Limb (tissue), 2 donors: ENCODE data around the gene ZP1.
"Not testable (repeated sequence)": the region's sequence is repeated elsewhere in the genome, so short reads cannot be mapped to it uniquely, and the experiment has no call there.

Experiments used
- DNase-seq, 2 donors: peaks; one replicate each; pipeline ENCODE4 v3.0.0-alpha.2; 2016; ENCODE audit errors: extremely low spot score in 2 of 2

Gene ZP1

DNA sequence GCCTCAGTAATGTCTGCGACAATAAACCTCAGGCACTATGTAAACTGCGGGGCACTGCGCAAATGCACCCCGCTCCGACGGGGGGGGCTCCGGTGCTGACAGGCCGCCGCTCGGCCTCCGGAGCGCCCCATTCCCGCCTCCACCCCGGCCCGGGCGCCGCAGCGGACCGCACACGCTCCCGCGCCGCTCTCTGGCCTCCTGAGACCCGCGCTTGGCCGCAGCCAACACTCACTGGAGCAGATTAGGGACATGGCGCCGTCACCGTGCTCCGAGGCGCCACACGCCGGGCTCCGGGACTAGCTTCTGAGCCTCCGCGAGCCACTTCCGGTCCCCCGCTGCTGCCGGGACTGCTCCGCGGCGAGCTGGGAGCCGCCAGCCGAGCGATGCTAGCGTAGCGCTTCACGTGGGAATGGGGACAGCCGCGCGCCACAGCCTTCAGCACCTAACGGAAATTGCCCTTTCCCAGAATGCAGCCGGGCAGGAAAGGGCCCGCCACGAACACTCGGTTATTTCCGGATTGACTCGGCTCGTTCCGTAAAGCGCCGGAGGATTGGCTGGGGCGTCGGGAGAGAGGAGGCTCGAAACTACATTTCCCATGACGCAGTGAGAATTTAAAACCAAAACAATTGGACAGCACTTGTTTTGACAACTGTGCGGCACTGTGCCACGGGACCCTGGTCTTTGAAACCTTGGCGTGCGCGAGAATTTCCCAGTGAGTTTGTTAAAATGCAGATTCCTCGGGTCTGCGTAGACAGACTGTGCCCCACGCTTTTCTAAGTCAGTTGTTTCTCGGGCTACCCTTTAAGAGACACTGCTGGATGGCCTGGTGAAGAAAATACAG is 39.0 kb downstream of the ZP1 start, which contains the start of gene PRPF19:
Gene PRPF19 (minus strand): TSS at position 454 of the 841 bp plus-strand sequence. CDS start 203 bp downstream, at position 251.
- DNase-seq, result peak; percentile 98 to 99

DNA sequence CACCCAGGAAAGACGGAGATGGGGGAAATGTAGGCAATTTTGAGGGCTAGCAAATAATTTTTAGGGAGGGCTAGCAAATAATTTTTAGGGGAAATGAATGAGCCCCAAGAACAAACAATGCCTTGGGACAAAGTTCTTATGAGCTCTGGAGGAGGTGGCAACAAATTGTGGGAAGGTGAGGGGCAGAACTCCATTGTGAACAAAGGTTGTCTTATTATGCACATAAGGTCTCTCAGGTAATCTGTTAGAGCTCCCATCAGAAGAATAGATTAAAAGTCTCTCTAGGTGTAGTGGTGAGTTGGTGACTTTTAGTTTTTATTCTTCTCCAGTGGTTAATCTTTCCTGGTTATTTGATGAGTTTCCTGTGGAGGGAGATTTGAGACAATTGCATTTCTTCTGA is 41.5 kb downstream of the ZP1 start:
- DNase-seq, result no peak

DNA sequence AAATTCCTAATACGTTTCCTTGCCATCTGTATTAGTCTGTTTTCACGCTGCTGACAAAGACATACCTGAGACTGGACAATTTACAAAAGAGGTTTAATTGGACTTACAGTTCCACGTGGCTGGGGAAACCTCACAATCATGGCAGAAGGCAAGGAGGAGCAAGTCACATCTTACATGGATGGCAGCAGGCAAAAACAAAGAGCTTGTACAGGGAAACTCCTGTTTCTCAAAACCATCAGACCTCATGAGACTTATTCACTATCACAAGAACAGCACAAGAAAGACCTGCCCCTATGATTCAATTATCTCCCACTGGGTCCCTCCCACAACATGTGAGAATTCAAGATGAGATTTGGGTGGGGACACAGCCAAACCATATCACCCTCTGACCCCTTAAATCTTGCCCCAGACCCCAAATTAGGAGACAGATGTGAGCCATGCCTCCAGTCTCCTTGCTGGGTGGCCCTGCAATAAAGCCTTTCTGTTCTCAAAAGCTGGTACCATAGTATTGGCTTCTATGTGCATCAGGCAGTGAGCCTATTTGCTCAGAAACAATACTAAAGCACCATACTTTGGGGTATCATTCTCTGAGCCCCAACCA is 42.4 kb downstream of the ZP1 start:
- not testable (repeated sequence) for DNase-seq

DNA sequence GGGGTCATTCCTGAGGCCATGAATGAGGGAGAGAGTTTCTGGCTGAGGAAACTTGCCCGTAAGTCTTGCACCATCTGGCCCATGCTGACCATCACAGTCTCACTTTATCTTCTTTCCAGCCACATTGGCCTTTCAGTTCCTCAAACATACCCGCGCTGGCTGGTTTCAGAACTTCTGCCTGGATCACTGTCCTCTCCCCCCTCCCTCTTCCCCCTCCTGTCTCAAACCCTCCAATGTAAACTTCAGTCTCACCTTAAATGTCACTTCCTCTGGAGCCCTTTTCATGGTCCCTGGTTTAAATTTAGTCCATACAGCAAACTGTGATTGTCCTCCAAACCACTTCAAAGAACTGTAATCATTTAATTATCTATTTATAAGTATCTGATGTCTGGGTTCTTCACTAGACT is 42.9 kb downstream of the ZP1 start:
- no peak for DNase-seq

DNA sequence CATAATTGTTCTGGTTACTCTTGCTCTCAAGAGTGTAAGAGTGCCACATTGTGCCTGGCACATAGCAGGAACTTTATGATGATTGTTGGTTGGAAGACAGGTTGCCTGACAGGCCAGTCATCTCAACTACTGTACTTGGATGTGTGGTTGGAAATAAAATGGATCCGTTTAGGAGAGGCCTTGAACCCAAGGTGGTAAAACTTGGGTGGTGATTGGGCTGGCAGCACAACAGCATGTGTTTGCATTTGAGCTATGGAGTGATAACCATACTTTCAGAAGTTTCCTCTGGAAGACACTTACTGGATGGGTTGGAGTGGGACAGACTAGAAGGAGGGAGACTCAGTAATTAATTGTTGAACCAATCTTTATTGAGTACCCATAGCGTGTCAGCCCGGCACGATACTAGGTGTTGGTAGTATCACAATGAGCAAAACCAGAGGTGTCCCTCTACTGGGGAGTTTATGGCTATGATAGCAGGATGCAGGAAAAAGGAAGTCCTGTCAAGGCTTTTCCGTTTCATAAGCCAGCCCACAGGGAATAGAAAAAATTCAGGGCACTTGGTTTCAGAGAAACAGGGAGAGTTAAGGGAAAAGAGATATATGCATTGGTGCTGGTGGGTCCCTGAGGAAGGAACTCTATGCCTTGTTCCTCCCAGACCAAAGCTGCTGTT is 43.5 kb downstream of the ZP1 start:
- no peak for DNase-seq

DNA sequence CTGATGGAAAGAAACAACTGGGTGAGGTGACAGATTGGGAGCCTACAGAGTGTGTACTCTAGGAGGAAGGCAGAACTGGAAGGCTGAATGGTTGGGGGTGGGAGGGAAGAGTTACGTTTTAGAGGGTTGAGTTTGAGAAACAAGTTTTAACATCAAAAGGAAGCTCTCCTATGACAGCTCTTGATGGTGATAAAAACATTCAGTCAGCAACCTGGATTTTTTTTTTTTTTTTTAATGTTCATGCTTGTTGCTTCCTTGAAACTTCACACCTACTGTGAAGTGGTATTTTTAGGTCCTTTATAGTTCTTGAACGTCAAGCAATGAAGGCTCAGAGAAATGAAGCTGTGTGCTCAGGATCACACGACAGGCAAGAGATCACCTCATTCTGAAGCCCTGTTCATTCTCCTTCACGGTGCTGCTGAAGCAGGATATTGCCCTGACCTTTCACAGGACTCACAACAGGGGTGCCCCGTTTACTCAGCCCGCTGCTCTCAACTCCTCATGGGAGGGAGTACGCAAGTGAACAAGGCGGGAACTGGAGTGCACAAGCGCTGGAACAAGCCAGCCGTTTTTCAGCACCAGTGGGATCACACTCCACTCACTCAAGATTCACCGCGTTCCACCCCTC is 45.0 kb downstream of the ZP1 start:
- DNase-seq, result no peak

DNA sequence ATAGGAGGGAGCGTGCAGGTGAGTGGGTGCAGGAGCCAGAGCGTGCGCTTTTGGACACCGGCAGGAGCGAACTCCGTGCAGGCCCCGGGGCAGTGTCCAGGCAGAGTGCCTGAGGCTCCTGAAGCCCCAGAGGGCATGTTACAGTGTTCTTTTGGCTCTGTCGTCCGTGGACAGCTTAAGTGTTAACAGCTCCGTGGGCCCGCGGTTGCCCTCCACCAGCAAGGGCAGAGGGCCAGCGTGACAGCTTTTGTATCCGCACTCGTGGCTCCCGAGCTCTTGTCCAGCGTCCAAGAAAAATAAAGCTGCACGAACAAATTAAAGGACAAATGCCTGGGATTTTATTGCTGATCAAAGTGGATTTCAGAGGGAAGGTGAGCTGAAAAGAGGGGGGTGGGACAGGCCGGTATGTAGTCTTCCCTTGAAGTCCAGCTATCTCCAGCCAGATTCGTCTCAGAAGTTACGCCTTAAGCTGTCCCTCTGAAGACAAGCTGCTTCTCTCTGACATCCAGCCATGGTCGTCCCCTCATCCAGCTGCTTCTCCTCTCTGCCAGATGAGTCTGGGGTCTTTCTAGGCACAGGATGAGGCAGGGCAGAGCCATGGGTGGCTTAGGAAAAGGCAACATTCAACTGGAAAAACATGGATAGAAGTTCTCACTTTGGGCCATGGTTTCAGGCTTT is 45.6 kb downstream of the ZP1 start:
- no peak for DNase-seq

DNA sequence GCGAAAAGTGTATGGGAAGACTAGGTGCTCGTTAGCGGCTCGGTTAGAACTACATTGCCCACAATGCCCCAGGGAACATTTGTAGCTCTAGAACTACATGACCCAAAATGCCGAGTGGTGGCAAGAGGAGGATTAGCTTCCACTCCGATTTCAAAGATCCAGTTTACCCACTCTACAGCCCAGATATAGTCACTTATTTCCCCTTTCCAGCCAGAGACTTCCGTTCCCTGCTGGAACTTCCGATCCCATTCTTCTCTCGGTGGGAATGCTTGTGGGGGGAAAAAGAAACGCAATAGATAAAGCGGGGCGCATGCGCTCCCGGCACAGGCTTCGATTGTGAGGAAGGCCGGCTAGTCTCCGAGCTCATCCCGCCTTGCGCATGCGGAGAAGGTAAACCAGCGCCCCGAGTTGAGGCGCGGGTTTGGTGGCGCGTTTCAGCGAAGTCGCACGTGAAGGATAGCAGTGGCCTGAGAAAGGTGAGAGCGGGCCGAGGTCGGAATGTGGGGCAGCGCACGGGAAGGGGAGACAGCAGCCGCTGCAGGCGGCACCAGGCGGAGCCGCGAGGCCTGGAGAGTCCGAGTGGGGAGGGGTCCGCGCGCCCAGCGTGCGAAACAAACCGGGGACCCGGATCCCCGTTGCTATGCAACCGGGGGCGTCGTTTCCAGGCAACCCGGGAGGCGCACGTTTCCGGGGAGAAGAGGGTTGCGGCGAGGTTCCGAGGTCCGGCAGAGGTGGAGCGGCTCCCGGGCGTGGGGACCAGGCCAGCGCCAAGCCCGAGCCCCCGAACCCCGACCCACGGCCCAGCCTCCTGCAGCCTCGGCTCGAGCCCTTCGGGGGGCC is 46.7 kb downstream of the ZP1 start, which contains the start of gene TMEM109:
Gene TMEM109 (plus strand): TSS at position 366 of the 840 bp plus-strand sequence. CDS start 5,536 bp downstream, outside the sequence.
- DNase-seq, result peak; percentile 91 to 93

DNA sequence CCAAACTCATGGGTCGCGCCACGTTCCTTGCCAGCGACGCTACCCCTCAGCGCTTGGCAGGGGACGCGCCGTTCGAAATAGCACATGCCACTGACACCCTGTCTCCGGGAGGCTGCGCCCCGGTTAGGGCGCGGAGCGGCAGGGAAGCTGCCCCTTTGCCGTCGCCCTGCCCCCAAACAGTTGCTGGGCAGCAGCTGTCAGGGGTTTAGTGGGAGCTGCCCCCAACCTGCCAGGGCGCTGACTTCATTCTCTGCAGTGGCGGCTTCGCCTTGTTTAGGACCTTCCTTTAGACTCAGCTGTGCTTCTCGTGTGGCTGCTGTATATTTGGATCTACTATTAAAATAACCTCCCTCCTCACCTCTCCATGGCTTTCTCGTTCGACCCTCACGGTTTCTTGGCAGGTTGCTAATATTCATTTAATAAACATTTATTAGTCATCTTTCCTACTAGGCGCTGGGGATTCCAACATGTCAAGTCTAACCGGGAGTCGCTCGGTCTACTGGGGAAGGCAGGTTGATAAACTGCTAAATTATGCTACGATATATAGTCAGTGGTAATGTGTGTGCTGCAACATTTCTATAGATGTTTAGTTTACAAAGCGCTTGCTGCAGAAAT is 47.4 kb downstream of the ZP1 start:
- peak; percentile 53 to 76 for DNase-seq

DNA sequence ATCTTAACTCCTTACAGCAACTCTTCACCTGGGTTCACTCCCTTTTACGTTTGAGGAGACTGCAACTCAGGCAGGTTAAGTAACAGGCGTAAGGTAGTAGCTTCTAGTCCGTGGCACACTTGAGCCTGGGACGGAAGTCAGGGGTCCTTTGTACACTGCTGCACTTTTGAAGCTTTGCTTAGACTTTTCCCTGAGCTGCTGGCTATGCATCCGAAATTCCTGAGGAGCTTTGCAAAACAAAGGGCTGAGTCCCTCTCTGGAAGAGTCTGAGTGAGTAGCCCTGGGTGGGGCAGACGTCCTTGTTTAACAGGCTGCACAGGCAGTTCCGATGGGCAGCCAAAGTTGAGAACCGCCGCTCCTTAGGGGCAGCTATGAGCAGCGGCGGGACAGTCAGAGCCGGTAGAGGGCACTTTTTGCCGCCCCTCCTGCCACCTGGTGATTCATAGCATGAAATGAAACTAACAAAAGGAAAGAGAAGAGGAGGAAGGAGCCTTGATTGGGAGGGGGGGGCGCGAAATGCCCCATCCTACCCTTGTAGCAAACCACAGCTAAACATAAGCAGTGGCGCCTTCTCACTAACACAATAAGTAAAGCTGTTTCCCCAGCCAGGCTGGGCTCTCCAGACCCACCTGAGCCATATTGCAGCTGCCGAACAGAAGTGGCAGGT is 48.0 kb downstream of the ZP1 start:
- DNase-seq, result peak in 1 of 2 donors; percentile 31

DNA sequence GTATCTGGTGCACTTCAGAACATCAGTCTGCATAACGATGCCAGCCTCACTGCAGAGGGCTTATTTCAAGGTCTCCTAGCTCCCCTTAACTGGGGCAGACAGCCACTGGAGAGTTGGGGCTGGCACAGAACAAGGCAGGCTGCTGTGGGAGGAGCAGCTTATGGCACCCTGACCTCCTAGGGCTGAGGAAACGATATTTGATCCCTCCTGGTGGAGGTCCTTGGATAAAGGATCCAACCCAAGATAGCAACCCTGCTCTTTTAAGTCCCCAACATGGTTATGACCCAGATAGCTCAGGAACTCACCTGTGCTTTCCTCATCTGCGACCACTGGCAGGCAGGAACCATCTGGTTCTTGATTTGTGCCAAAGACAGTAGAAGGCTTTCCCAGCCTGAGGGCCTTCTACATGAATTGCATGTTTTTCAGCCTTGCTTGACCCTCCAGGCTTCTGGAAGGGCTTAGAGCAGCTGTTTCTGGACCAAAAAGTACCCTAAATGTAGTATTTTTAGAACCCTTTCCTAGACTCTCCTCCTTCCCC is 49.4 kb downstream of the ZP1 start:
- no peak for DNase-seq

DNA sequence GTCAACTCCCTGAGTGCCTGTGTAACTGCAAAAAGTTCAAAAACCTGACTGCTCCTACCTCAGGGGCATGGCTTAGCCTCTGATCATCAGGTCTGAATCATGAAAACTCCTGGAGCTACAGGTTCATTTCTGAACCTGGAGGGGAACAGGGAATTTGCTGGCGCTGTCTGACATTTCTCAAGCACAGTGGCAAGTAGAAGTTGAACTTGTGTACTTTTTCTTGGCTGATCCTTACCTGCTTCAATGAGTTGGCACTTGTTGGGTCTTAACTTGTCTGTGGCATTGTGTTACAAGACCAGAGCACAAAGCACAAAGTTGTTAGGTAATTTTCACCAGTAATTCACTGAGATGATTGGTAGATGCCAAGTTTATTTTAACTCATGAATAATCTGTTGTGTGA is 49.9 kb downstream of the ZP1 start:
- DNase-seq, result no peak

DNA sequence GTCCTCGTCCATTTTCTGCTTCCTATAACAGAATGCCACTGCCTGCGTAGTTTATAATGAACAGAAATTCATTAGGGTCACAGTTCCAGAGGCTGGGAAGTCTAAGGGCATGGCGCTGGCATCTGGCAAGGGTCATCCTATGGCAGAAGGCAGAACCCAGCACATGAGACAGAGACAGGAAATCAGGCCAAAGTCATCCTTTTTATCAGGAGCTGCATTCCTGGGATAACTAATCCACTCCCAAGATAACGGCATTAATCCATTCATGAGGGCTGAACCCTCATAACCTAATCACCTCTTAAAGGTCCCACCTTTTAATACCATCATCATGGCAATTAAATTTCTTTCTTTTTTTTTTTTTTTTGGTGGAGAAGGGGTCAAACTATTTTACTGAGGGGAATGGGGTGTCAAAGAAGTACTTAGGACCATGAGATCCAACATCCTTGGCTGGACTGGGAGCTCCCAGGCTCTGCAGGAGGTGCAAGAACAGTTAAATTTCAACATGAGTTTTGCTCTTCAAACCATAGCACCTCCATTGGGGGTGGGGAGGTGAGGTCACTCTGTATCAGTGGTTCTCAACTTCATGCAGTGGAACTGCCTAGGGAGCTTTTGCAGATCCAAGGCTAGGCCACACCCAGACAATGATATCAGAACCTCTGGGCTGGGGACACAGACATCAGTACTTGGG is 51.1 kb downstream of the ZP1 start:
- no peak for DNase-seq

DNA sequence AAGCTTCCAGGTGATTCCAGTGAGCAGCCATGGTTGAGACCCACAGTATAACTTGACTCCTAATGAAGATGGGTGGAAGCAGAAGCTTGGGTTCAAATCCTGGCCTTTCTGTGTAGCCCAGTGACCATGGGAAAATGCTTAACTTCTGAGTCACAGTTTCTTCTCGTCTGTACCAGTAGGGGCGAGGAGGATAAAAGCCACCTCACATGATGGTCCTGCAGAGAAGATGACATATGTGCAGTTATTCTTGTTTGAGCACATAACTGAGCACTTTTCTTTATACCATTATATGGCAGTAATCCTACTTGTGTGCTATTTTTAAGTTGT is 51.6 kb downstream of the ZP1 start:
- DNase-seq, result no peak

DNA sequence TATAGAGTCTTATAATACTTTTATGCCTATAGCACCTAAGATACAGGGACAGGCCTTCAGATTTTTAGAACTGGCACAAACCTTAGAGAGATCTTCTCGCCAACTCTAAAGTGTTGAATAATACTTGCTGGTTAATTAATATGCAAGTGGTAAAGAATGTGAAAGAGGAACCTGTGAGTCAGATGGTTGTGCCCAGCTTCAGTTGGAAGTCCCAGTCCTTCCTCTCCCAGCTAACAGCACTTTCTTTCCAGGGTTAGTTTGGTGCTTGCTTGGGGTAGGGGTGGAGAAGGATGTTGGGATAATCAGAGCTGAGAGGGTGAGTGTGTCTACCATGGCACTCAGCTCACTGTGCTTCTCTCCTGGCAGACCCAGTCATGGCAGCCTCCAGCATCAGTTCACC is 52.0 kb downstream of the ZP1 start:
- DNase-seq, result no peak

DNA sequence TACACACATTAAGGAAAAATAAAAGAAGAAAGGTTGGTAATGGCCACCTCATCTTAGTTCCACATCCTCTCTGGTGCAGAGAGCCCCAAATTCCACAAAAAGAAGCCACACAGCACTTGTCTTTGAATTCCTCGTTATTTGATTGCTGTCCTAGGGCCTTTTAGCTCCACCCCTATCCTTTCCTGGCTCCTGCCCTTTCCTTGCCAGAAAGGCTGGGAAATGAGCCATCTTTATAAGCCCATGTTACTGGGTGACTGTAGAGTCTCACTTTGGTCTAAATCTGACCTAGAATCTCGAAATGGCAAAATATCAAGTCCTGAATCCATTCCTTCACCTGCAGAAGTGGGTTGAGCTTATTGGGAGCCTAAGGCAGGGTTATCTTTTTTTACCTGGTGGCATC is 52.6 kb downstream of the ZP1 start:
- DNase-seq, result no peak

DNA sequence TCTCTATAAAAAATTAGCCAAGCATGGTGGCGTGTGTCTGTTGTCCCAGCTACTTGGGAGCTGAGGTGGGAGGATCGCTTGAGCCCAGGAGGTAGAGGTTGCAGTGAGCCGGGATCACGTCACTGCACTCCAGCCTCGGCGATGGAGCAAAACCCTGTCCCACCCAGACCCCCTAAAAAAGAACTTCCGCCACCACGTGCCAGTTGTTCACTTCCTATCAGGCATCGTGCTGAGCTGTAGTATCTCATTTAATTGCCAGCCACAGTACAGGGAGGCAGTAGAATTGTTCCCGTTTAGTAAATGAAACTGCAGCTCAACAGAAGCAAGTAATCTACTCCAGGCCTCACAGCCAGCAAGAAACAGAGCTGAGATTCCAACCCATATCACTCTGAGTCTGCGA is 53.9 kb downstream of the ZP1 start:
- no peak for DNase-seq

DNA sequence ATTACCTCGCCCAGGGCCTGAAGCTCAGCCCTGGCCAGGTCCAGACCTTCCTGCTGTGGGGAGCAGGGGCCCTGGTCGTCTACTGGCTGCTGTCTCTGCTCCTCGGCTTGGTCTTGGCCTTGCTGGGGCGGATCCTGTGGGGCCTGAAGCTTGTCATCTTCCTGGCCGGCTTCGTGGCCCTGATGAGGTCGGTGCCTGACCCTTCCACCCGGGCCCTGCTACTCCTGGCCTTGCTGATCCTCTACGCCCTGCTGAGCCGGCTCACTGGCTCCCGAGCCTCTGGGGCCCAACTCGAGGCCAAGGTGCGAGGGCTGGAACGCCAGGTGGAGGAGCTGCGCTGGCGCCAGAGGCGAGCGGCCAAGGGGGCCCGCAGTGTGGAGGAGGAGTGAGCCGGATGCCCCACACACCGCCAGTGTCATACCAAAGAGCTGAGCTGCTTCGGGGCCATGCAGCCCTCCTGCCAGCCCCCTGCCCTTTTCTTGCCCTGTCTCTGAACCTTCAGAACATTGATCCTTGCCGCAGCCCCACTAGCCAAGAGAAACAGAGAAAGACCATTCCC is 54.5 kb downstream of the ZP1 start:
- no peak for DNase-seq
